HG02884 (cell line): Measurements from ENCODE around the gene CDKN1B.

ENCODE experiments used
- ATAC-seq: cut with Tn5 transposase; IDR thresholded peaks from one replicate; pipeline ENCODE4 v1.9.1; 2021; ENCODE audit warnings: mild to moderate bottlenecking, moderate library complexity; ENCODE audit not compliant: unreplicated experiment

CDKN1B gene

GRCh38 chr12:12716793-12717585 is at the start of gene CDKN1B:
Gene CDKN1B, plus strand, starts transcription at chr12:12717368. Its CDS starts 472 bp downstream, at chr12:12717840.
- peak; percentile 38 for ATAC-seq

- ATAC-seq, result no peak
Measured at GRCh38 chr12:12668005-12668404, 49.2 kb upstream of the CDKN1B start.

GRCh38 chr12:12669020-12669419 is 48.1 kb upstream of the CDKN1B start:
- ATAC-seq, result no peak

GRCh38 chr12:12671850-12672660 is 45.1 kb upstream of the CDKN1B start:
- ATAC-seq, result no peak

- no peak for ATAC-seq
Measured at GRCh38 chr12:12673296-12673695, 43.9 kb upstream of the CDKN1B start.

GRCh38 chr12:12676605-12677004 is 40.6 kb upstream of the CDKN1B start:
- ATAC-seq, result no peak

GRCh38 chr12:12681061-12681765 is 36.0 kb upstream of the CDKN1B start:
- no peak for ATAC-seq

- no peak for ATAC-seq
Measured at GRCh38 chr12:12682284-12682683, 34.9 kb upstream of the CDKN1B start.

GRCh38 chr12:12683136-12683697 is 34.0 kb upstream of the CDKN1B start:
- no peak for ATAC-seq

GRCh38 chr12:12683725-12684124 is 33.4 kb upstream of the CDKN1B start:
- no peak for ATAC-seq

- no peak for ATAC-seq
Measured at GRCh38 chr12:12684375-12685106, 32.6 kb upstream of the CDKN1B start.

- ATAC-seq, result no peak
Measured at GRCh38 chr12:12685305-12685704, 31.9 kb upstream of the CDKN1B start.

GRCh38 chr12:12686472-12686871 is 30.7 kb upstream of the CDKN1B start:
- ATAC-seq, result no peak

GRCh38 chr12:12686925-12687324 is 30.2 kb upstream of the CDKN1B start:
- no peak for ATAC-seq

- ATAC-seq, result no peak
Measured at GRCh38 chr12:12689647-12690300, 27.4 kb upstream of the CDKN1B start.

GRCh38 chr12:12691549-12691948 is 25.6 kb upstream of the CDKN1B start:
- no peak for ATAC-seq

- no peak for ATAC-seq
Measured at GRCh38 chr12:12693111-12693671, 24.0 kb upstream of the CDKN1B start.

GRCh38 chr12:12696562-12697383 is 20.4 kb upstream of the CDKN1B start:
- ATAC-seq, result peak; percentile 59

GRCh38 chr12:12699345-12699744 is 17.8 kb upstream of the CDKN1B start:
- no peak for ATAC-seq
